ENCODE data around the gene ANAPC7.

DNA sequence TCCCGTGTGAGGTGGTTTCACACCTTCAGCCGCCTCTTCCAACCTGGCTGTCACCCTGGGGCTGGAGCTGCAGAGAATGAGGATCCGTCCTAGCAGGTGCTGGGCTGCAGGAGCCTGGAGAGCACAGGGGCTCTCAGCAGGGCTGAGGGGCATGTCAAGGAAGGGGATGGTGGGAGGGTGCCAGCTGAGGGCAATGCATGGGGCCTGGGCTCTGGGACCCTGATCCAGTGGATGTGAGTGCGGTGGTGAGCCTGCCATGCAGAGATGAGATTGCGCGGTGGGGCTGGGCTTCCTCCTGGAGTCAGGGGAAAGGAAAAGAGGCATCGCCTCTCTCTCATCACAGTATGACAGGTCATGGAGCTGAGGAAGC, 31.5 kb downstream of the ANAPC7 start:
- TF ChIP-seq, protein P1, sequence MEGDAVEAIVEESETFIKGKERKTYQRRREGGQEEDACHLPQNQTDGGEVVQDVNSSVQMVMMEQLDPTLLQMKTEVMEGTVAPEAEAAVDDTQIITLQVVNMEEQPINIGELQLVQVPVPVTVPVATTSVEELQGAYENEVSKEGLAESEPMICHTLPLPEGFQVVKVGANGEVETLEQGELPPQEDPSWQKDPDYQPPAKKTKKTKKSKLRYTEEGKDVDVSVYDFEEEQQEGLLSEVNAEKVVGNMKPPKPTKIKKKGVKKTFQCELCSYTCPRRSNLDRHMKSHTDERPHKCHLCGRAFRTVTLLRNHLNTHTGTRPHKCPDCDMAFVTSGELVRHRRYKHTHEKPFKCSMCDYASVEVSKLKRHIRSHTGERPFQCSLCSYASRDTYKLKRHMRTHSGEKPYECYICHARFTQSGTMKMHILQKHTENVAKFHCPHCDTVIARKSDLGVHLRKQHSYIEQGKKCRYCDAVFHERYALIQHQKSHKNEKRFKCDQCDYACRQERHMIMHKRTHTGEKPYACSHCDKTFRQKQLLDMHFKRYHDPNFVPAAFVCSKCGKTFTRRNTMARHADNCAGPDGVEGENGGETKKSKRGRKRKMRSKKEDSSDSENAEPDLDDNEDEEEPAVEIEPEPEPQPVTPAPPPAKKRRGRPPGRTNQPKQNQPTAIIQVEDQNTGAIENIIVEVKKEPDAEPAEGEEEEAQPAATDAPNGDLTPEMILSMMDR (IDR thresholded peaks at IDR 0.05) = no peak
- TF ChIP-seq POLR2AphosphoS5 (IDR thresholded peaks at IDR 0.05; ENCODE audit: low read depth, low read length) (no peak), TCF7L2 (IDR thresholded peaks at IDR 0.05; ENCODE audit: low read depth, low read length) (no peak)
- TF ChIP-seq, protein P2, sequence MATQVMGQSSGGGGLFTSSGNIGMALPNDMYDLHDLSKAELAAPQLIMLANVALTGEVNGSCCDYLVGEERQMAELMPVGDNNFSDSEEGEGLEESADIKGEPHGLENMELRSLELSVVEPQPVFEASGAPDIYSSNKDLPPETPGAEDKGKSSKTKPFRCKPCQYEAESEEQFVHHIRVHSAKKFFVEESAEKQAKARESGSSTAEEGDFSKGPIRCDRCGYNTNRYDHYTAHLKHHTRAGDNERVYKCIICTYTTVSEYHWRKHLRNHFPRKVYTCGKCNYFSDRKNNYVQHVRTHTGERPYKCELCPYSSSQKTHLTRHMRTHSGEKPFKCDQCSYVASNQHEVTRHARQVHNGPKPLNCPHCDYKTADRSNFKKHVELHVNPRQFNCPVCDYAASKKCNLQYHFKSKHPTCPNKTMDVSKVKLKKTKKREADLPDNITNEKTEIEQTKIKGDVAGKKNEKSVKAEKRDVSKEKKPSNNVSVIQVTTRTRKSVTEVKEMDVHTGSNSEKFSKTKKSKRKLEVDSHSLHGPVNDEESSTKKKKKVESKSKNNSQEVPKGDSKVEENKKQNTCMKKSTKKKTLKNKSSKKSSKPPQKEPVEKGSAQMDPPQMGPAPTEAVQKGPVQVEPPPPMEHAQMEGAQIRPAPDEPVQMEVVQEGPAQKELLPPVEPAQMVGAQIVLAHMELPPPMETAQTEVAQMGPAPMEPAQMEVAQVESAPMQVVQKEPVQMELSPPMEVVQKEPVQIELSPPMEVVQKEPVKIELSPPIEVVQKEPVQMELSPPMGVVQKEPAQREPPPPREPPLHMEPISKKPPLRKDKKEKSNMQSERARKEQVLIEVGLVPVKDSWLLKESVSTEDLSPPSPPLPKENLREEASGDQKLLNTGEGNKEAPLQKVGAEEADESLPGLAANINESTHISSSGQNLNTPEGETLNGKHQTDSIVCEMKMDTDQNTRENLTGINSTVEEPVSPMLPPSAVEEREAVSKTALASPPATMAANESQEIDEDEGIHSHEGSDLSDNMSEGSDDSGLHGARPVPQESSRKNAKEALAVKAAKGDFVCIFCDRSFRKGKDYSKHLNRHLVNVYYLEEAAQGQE (IDR thresholded peaks at IDR 0.05; ENCODE audit: insufficient read depth in 1 of 2, low read depth in 2 of 2, low read length in 1 of 2) = no peak

All from Panc1 (cell line).